Ishikawa (cell line): Measurements from ENCODE around the gene KRTAP26-1.

ENCODE experiments used
- CEBPB ChIP-seq: IDR thresholded peaks from 2 replicates; pipeline ENCODE4 v1.6.1; 2012
- CREB1 ChIP-seq: IDR thresholded peaks from 2 replicates; pipeline ENCODE4 v1.6.1; 2012; ENCODE audit warnings: low read depth
- EGR1 ChIP-seq: IDR thresholded peaks from 2 replicates; pipeline ENCODE4 v1.6.1; 2012
- EP300 ChIP-seq: IDR thresholded peaks from 2 replicates; pipeline ENCODE4 v1.6.1; 2012; ENCODE audit warnings: borderline replicate concordance
- FOXM1 ChIP-seq: IDR thresholded peaks from 2 replicates; pipeline ENCODE4 v1.6.1; 2012; ENCODE audit warnings: low read depth, borderline replicate concordance
- MAX ChIP-seq: IDR thresholded peaks from 2 replicates; pipeline ENCODE4 v1.6.1; 2012
- NFIC ChIP-seq: IDR thresholded peaks from 2 replicates; pipeline ENCODE4 v1.6.1; 2012
- RAD21 ChIP-seq: IDR thresholded peaks from 2 replicates; pipeline ENCODE4 v1.6.1; 2012; ENCODE audit warnings: low read depth
- REST ChIP-seq: IDR thresholded peaks from 2 replicates; pipeline ENCODE4 v1.6.1; 2012; ENCODE audit warnings: low read depth, mild to moderate bottlenecking
- TAF1 ChIP-seq: IDR thresholded peaks from 2 replicates; pipeline ENCODE4 v1.6.1; 2012; ENCODE audit warnings: low read depth, mild to moderate bottlenecking
- TCF12 ChIP-seq: IDR thresholded peaks from 2 replicates; pipeline ENCODE4 v1.6.1; 2012; ENCODE audit warnings: low read depth
- TEAD4 ChIP-seq: IDR thresholded peaks from 2 replicates; pipeline ENCODE4 v1.6.1; 2012
- USF1 ChIP-seq: IDR thresholded peaks from 2 replicates; pipeline ENCODE4 v1.6.1; 2012
- YY1 ChIP-seq: IDR thresholded peaks from 2 replicates; pipeline ENCODE4 v1.6.1; 2012; ENCODE audit warnings: low read depth
- ZBTB7A ChIP-seq: IDR thresholded peaks from 2 replicates; pipeline ENCODE4 v1.6.1; 2012; ENCODE audit warnings: low read depth

The KRTAP26-1 gene

GRCh38 chr21:30336596-30336995 lies 16.5 kb upstream of the KRTAP26-1 start:
- no peak for TF ChIP-seq MAX

GRCh38 chr21:30333736-30334135 lies 13.6 kb upstream of the KRTAP26-1 start:
- no peak for TF ChIP-seq ZBTB7A
- no peak for TF ChIP-seq CREB1
- no peak for TF ChIP-seq RAD21
- TF ChIP-seq MAX = no peak
- TF ChIP-seq YY1 = no peak

- TF ChIP-seq MAX = no peak
- no peak for TF ChIP-seq CEBPB
- TF ChIP-seq TCF12 = no peak
- no peak for TF ChIP-seq EGR1
- no peak for TF ChIP-seq RAD21
- no peak for TF ChIP-seq USF1
- TF ChIP-seq FOXM1 = no peak
- TF ChIP-seq ZBTB7A = no peak
- TF ChIP-seq TAF1 = no peak
Observed at GRCh38 chr21:30332681-30333080, 12.6 kb upstream of the KRTAP26-1 start.

- no peak for TF ChIP-seq CEBPB
- TF ChIP-seq RAD21 = no peak
- TF ChIP-seq ZBTB7A = no peak
- no peak for TF ChIP-seq REST
- no peak for TF ChIP-seq TAF1
- TF ChIP-seq FOXM1 = no peak
- no peak for TF ChIP-seq EP300
- TF ChIP-seq MAX = no peak
- TF ChIP-seq TCF12 = no peak
Observed at GRCh38 chr21:30329203-30329875, 9.2 kb upstream of the KRTAP26-1 start.

- no peak for TF ChIP-seq FOXM1
- no peak for TF ChIP-seq TCF12
- TF ChIP-seq USF1 = no peak
- no peak for TF ChIP-seq NFIC
- TF ChIP-seq YY1 = no peak
- no peak for TF ChIP-seq CREB1
- no peak for TF ChIP-seq RAD21
- no peak for TF ChIP-seq ZBTB7A
- TF ChIP-seq CEBPB = no peak
- TF ChIP-seq REST = no peak
- no peak for TF ChIP-seq MAX
- no peak for TF ChIP-seq TEAD4
Observed at GRCh38 chr21:30326390-30326789, 6.3 kb upstream of the KRTAP26-1 start.

- TF ChIP-seq USF1 (no peak), ZBTB7A (no peak), FOXM1 (no peak), NFIC (no peak), RAD21 (no peak), TAF1 (no peak), TEAD4 (no peak), REST (no peak), EGR1 (no peak), YY1 (no peak), TCF12 (no peak), CREB1 (no peak), MAX (no peak)
Observed at GRCh38 chr21:30315701-30316100, 4.4 kb downstream of the KRTAP26-1 start.
